Upper lobe of left lung (tissue), 6 donors: Measurements from ENCODE around the gene KLF7. TPM values are rescaled to one million over a fixed set of nuclear protein-coding genes. Genes with fewer than 3 reads are reported as not detected.

Experiments used
- ATAC-seq, 2 donors: fragments of 200-7000 bp; cut with Tn5 transposase; one replicate each; pipeline ENCODE4 v1.9.1; 2022; ENCODE audit warnings: mild to moderate bottlenecking in 2 of 2, moderate library complexity in 2 of 2; ENCODE audit not compliant: low FRiP score in 2 of 2
- DNase-seq, 2 donors: peaks; one replicate each; pipeline ENCODE4 v3.0.0-alpha.2; 2019 to 2020
- H3K27ac ChIP-seq, 4 donors: fragments of 200-600 bp; sonication (generic); one replicate each; pipeline ENCODE4 v1.5.1; 2016 to 2019
- H3K27me3 ChIP-seq, 4 donors: fragments of 200-600 bp; sonication (generic); one replicate each; pipeline ENCODE4 v1.5.1; 2017 to 2019
- H3K36me3 ChIP-seq, 4 donors: fragments of 200-600 bp; sonication (generic); one replicate each; pipeline ENCODE4 v1.5.1; 2016 to 2019
- H3K4me1 ChIP-seq, 4 donors: fragments of 200-600 bp; sonication (generic); one replicate each; pipeline ENCODE4 v1.5.1; 2018 to 2019
- H3K4me3 ChIP-seq, 4 donors: fragments of 200-600 bp; sonication (generic); one replicate each; pipeline ENCODE4 v1.5.1; 2017 to 2019; ENCODE audit warnings: mild to moderate bottlenecking in 2 of 4, moderate library complexity in 1 of 4
- H3K9me3 ChIP-seq, 4 donors: fragments of 200-600 bp; sonication (generic); one replicate each; pipeline ENCODE4 v1.5.1; 2018 to 2019
- CTCF ChIP-seq, 6 experiments: fragments of 450-650 bp in 4 of 6; fragments of 200-600 bp in 2 of 6; sonication (generic) in 2 of 6; IDR thresholded peaks; one replicate each; pipeline ENCODE4 v1.5.1; 2016 to 2019; ENCODE audit warnings: antibody characterized with exemption in 6 of 6
- EP300 ChIP-seq, 4 donors: sonication (generic); formaldehyde crosslinking; IDR thresholded peaks; one replicate each; pipeline ENCODE4 v1.5.1; 2017; ENCODE audit warnings: antibody characterized with exemption in 4 of 4, control low read depth in 2 of 4
- POLR2A ChIP-seq, 4 donors: fragments of 450-650 bp; IDR thresholded peaks; one replicate each; pipeline ENCODE4 v1.5.1; 2016 to 2017; ENCODE audit warnings: antibody characterized with exemption in 4 of 4, mild to moderate bottlenecking in 2 of 4
- POLR2AphosphoS5 ChIP-seq, 2 donors: sonication (generic); formaldehyde crosslinking; IDR thresholded peaks; one replicate each; pipeline ENCODE4 v1.5.1; 2017; ENCODE audit warnings: antibody characterized with exemption in 2 of 2
- WGBS, 2 donors: methylation state at CpG; one replicate each; pipeline ENCODE4 v1.1.5; 2017 to 2018; 5-methylcytosine and 5-hydroxymethylcytosine counted together
- total RNA-seq, 6 donors: library from RNA; depleted of rRNA in 4 of 6; stranded (reverse); fragments of >200 nt in 4 of 6; gene quantifications; one replicate each; pipeline versions ENCODE4 v1.1.0 to v1.2.1, GENCODE V29; 2016 to 2021
- donor health status: DM: no; HTN: no; CAD: no; lungs with moderate emphysema.
- donor health status: DM: no; HTN: yes; CAD: no; lungs with severe emphysema.

KLF7 gene
- total RNA-seq, 6 donors from 2014 or later: 15.4 to 50.5 (median 22.4) TPM

DNA sequence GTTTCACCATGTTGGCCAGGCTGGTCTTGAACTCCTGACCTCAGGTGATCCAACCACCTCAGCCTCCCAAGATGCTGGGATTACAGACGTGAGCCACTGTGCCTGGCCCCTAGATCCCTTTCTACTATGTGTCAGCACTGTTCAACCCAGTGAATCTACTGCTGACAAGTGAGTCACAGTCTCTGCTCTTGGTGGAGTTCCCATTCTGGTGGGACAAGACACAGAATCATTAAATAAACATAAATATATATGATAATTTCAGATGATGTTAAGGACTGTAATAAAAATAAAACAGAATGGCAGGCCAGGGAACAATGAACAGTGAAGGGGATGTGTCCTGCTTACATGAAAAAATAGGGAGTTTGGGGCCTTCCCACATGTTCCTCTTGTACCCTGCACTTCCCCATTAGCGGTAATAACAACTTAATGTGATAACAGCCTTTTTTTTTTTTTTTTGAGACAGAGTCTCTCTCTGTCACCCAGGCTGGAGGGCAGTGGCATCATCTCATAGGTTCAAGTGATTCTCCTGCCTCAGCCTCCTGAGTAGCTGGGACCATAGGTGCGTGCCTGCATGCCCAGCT lies 114.3 kb downstream of the KLF7 start:
- TF ChIP-seq EP300 (IDR thresholded peaks at IDR 0.05): no peak
- no peak for TF ChIP-seq POLR2A (IDR thresholded peaks at IDR 0.05)
- TF ChIP-seq POLR2AphosphoS5 (IDR thresholded peaks at IDR 0.05): no peak
- TF ChIP-seq CTCF (IDR thresholded peaks at IDR 0.05): no peak
- Histone ChIP-seq H3K36me3 (no peaks in the 10 kb centered on the region), H3K4me1 (peaks cover 0 to 3% (median 0%) of the 10 kb centered on the region in 4 donors), H3K27me3 (no peaks in the 10 kb centered on the region), H3K4me3 (no peak overlapping the region), H3K27ac (no peak overlapping the region), H3K9me3 (no peaks in the 10 kb centered on the region)
- DNase-seq: no peak
- no peak for ATAC-seq
- 75 to 90% methylated on average over 3 of the region's 3 CpGs for WGBS, 2 donors

- WGBS, 2 donors: 66 to 71% methylated on average over 5 of the region's 5 CpGs
- no peak overlapping the region for H3K4me3 ChIP-seq
- DNase-seq: no peak
- ATAC-seq: no peak
- peaks cover 0 to 5% (median 0%) of the 10 kb centered on the region in 4 donors for H3K4me1 ChIP-seq
- H3K9me3 ChIP-seq: no peaks in the 10 kb centered on the region
- H3K27me3 ChIP-seq: no peaks in the 10 kb centered on the region
- H3K27ac ChIP-seq: no peak overlapping the region
- TF ChIP-seq POLR2AphosphoS5 (IDR thresholded peaks at IDR 0.05) (no peak), CTCF (IDR thresholded peaks at IDR 0.05) (no peak), POLR2A (IDR thresholded peaks at IDR 0.05) (no peak), EP300 (IDR thresholded peaks at IDR 0.05) (no peak)
- no peaks in the 10 kb centered on the region for H3K36me3 ChIP-seq
Observed at GRCh38 chr2:207049122-207049521, 116.6 kb downstream of the KLF7 start.

DNA sequence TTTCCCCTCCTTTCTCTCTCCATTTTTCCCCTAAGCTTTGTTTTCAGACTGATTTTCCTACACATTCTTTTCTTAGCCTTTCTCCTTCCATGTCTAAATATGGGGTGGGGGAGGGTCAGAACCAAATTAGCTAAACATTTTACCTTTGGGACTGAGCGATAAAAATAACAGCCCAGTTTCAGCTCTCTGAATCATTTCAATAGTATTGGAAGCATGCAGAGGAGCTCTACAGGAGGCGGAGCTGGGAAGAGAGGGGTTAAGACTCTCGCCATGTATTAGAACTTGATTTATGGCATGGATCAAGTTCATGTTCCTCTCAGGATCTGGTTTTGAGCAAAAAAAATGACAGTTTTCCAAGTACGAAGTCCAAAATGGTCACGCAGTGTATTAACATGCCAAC lies 117.3 kb downstream of the KLF7 start:
- no peak overlapping the region for H3K4me3 ChIP-seq
- TF ChIP-seq CTCF (IDR thresholded peaks at IDR 0.05): no peak
- H3K27ac ChIP-seq: no peak overlapping the region
- DNase-seq (no peak), ATAC-seq (no peak)
- 94 to 96% methylated on average over 5 of the region's 5 CpGs for WGBS, 2 donors
- H3K4me1 ChIP-seq: peaks cover 0 to 5% (median 0%) of the 10 kb centered on the region in 4 donors
- H3K27me3 ChIP-seq: no peaks in the 10 kb centered on the region
- H3K36me3 ChIP-seq: no peaks in the 10 kb centered on the region
- H3K9me3 ChIP-seq: no peaks in the 10 kb centered on the region

DNA sequence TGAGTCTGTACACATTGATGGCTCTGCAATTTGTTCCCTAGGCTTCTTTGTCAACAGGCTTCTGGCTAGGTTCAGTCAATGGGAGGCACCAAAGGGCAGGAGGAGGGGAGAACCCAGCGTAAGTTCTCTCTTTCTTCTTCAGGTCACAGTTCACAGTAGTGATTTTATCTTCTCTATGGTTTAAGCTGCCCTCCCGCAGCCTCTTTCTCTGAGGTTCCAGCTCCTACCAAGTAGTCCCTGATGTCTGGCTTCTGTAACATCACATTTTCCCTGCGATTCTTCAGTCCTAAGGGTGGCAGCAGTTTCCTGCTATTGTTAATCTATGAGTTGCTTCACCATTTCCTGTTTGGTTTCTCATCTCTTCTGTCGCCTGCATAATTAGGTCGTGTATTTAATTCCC lies 119.0 kb downstream of the KLF7 start:
- Histone ChIP-seq H3K27ac (peak overlapping the region in 2 of 4 donors; percentile 23 to 55), H3K4me1 (peaks cover 0 to 5% (median 0%) of the 10 kb centered on the region in 4 donors), H3K36me3 (no peaks in the 10 kb centered on the region), H3K9me3 (no peaks in the 10 kb centered on the region), H3K4me3 (no peak overlapping the region), H3K27me3 (no peaks in the 10 kb centered on the region)
- DNase-seq (no peak), ATAC-seq (peak in 1 of 2 donors; percentile 56)
- TF ChIP-seq CTCF (IDR thresholded peaks at IDR 0.05) (no peak), EP300 (IDR thresholded peaks at IDR 0.05) (no peak), POLR2AphosphoS5 (IDR thresholded peaks at IDR 0.05) (no peak), POLR2A (IDR thresholded peaks at IDR 0.05) (no peak)
- 21 to 28% methylated on average over 5 of the region's 5 CpGs for WGBS, 2 donors

- DNase-seq (no peak), ATAC-seq (no peak)
- H3K4me1 ChIP-seq: peaks cover 0 to 11% (median 7%) of the 10 kb centered on the region in 4 donors
- 65 to 77% methylated on average over 3 of the region's 3 CpGs for WGBS, 2 donors
- H3K9me3 ChIP-seq: no peaks in the 10 kb centered on the region
- TF ChIP-seq CTCF (IDR thresholded peaks at IDR 0.05) (no peak), EP300 (IDR thresholded peaks at IDR 0.05) (no peak), POLR2AphosphoS5 (IDR thresholded peaks at IDR 0.05) (no peak), POLR2A (IDR thresholded peaks at IDR 0.05) (no peak)
- H3K27me3 ChIP-seq: no peaks in the 10 kb centered on the region
- no peak overlapping the region for H3K4me3 ChIP-seq
- no peaks in the 10 kb centered on the region for H3K36me3 ChIP-seq
- H3K27ac ChIP-seq: no peak overlapping the region
Observed at GRCh38 chr2:207045531-207045930, 120.2 kb downstream of the KLF7 start.
